HepG2 (cell line): ENCODE data around the gene RAMP3. TPM values are rescaled to one million over a fixed set of nuclear protein-coding genes. Genes with fewer than 3 reads are reported as not detected.

Experiments used
- ATAC-seq: fragments of 200-7000 bp; cut with Tn5 transposase; 3 replicates; pipeline ENCODE4 v1.9.1; 2020; ENCODE audit warnings: mild to moderate bottlenecking, moderate library complexity
- BruUV-seq: library from RNA; stranded (reverse); fragments of 400-500 nt; replicated peaks from 2 replicates; lab custom pipeline; 2021; lab: Mats Ljungman, UMichigan
- CTCF ChIA-PET: fragments of 300-600 bp; formaldehyde crosslinking; extraction: SDS; loops from one replicate; lab custom pipeline; 2021; ENCODE audit warnings: low total read pairs, inconsistent platforms, low intra/inter-chr PET ratio; lab: Yijun Ruan, JAX
- POLR2A ChIA-PET: fragments of 350-600 bp; sonication (Branson Sonifier 250); formaldehyde crosslinking; loops from one replicate; lab custom pipeline; 2020; ENCODE audit warnings: antibody characterized with exemption, inconsistent platforms; lab: Yijun Ruan, JAX
- DNase-seq: peaks from one replicate; pipeline ENCODE4 v3.0.0-alpha.2; 2015; ENCODE audit warnings: low spot score
- FAIRE-seq: peaks from 3 replicates; lab custom pipeline; 2011; peaks lifted over from hg19 to GRCh38; lab: Jason Lieb, UNC
- H2AFZ ChIP-seq: one replicate; pipeline ENCODE4 v1.6.1; 2011; ENCODE audit warnings: low read length, inconsistent platforms
- H3K27ac ChIP-seq: fragments of 300-600 bp; 3 replicates; pipeline ENCODE4 v1.8.0; 2011; ENCODE audit warnings: mixed run types, mild to moderate bottlenecking, mixed read lengths, low read length, inconsistent platforms; ENCODE audit not compliant: insufficient read depth; ENCODE audit errors: extremely low read length
- H3K27me3 ChIP-seq, 2 experiments: fragments of 200-600 bp in 1 of 2; 2 replicates in 1 of 2; 3 replicates in 1 of 2; pipeline versions ENCODE4 v1.6.0 to v1.8.0; 2011; ENCODE audit warnings: low read length in 2 of 2, mild to moderate bottlenecking in 2 of 2, moderate library complexity in 2 of 2, inconsistent platforms in 1 of 2; ENCODE audit not compliant: insufficient read depth in 2 of 2, control insufficient read depth in 1 of 2
- H3K36me3 ChIP-seq, 2 experiments: fragments of 200-600 bp in 1 of 2; replicated peaks in 1 of 2; 2 replicates in 1 of 2; 3 replicates in 1 of 2; pipeline versions ENCODE4 v1.5.1 to v1.8.0; 2011; ENCODE audit warnings: low read length in 2 of 2, inconsistent platforms in 1 of 2; ENCODE audit not compliant: insufficient read depth in 2 of 2, control insufficient read depth in 1 of 2
- H3K4me1 ChIP-seq: 2 replicates; pipeline ENCODE4 v1.5.1; 2012; ENCODE audit warnings: low read length, inconsistent platforms; ENCODE audit not compliant: insufficient read depth
- H3K4me2 ChIP-seq: 2 replicates; pipeline ENCODE4 v1.6.0; 2011; ENCODE audit warnings: low read depth, low read length, inconsistent platforms
- H3K4me3 ChIP-seq, 3 experiments: fragments of 200-600 bp in 1 of 3; sonication (generic), shearing (Covaris generic) in 1 of 3; replicated peaks in 1 of 3; 2 replicates each; pipeline ENCODE4 v1.5.1; 2011 to 2016; ENCODE audit warnings: low read length in 3 of 3, inconsistent platforms in 2 of 3, low read depth in 2 of 3, mild to moderate bottlenecking in 2 of 3, control low read depth in 1 of 3, mixed read lengths in 1 of 3; ENCODE audit not compliant: insufficient read depth in 1 of 3
- H3K79me2 ChIP-seq: one replicate; pipeline ENCODE4 v1.6.1; 2011; ENCODE audit warnings: low read length, inconsistent platforms; ENCODE audit not compliant: insufficient read depth
- H3K9ac ChIP-seq: 2 replicates; pipeline ENCODE4 v1.6.0; 2011; ENCODE audit warnings: mild to moderate bottlenecking, low read depth, low read length, inconsistent platforms; ENCODE audit not compliant: insufficient read depth
- H3K9me3 ChIP-seq: 2 replicates; pipeline ENCODE4 v1.5.1; 2012; ENCODE audit warnings: mild to moderate bottlenecking, low read length
- H4K20me1 ChIP-seq: 2 replicates; pipeline ENCODE4 v1.6.0; 2011; ENCODE audit warnings: inconsistent platforms, mild to moderate bottlenecking, low read length, moderate library complexity; ENCODE audit not compliant: insufficient read depth
- ARNT2 ChIP-seq: sonication (generic); formaldehyde crosslinking; IDR thresholded peaks from 2 replicates; pipeline ENCODE4 v1.8.0; 2022; ENCODE audit warnings: mild to moderate bottlenecking, low read depth, missing genetic modification reagents, moderate library complexity
- CEBPG ChIP-seq: IDR thresholded peaks from 2 replicates; pipeline ENCODE4 v1.6.1; 2016
- GABPB1 ChIP-seq: IDR thresholded peaks from 2 replicates; pipeline ENCODE4 v1.6.1; 2016; ENCODE audit warnings: mild to moderate bottlenecking, missing genetic modification reagents, moderate library complexity, missing compliant biosample characterization
- GFI1 ChIP-seq: sonication (generic); formaldehyde crosslinking; IDR thresholded peaks from 2 replicates; pipeline ENCODE4 v1.5.0; 2020; ENCODE audit warnings: missing genetic modification reagents, mild to moderate bottlenecking, borderline replicate concordance
- KDM5B ChIP-seq: sonication (generic); formaldehyde crosslinking; IDR thresholded peaks from 2 replicates; pipeline ENCODE4 v1.4.0; 2020; ENCODE audit warnings: missing genetic modification reagents, mild to moderate bottlenecking, borderline replicate concordance
- NFE2L1 ChIP-seq: sonication (generic); formaldehyde crosslinking; IDR thresholded peaks from 2 replicates; pipeline ENCODE4 v1.4.0; 2020; ENCODE audit warnings: missing genetic modification reagents, mild to moderate bottlenecking, borderline replicate concordance
- NR2F1 ChIP-seq, 2 experiments: fragments of 450-650 bp in 1 of 2; formaldehyde crosslinking in 1 of 2; IDR thresholded peaks; 2 replicates each; pipeline versions ENCODE4 v1.5.0 to v1.6.1; 2016 to 2020; ENCODE audit warnings: mild to moderate bottlenecking in 1 of 2, missing compliant biosample characterization in 1 of 2, missing genetic modification reagents in 1 of 2, moderate library complexity in 1 of 2
- PRDM4 ChIP-seq: sonication (generic); formaldehyde crosslinking; IDR thresholded peaks from 2 replicates; pipeline ENCODE4 v1.9.0; 2021; ENCODE audit warnings: missing genetic modification reagents, borderline replicate concordance
- RXRA ChIP-seq: sonication (generic); formaldehyde crosslinking; IDR thresholded peaks from 2 replicates; pipeline ENCODE4 v1.5.1; 2020; ENCODE audit warnings: missing genetic modification reagents
- ZFAT ChIP-seq: sonication (generic); formaldehyde crosslinking; conservative IDR thresholded peaks from 2 replicates; pipeline ENCODE4 v1.8.1; 2023; ENCODE audit warnings: missing genetic modification reagents, inconsistent platforms
- ZNF382 ChIP-seq: sonication (generic); formaldehyde crosslinking; IDR thresholded peaks from 2 replicates; pipeline ENCODE4 v1.5.0; 2020; ENCODE audit warnings: missing genetic modification reagents, mild to moderate bottlenecking, borderline replicate concordance
- ZNF687 ChIP-seq: sonication (generic); formaldehyde crosslinking; IDR thresholded peaks from 2 replicates; pipeline ENCODE4 v1.5.1; 2020; ENCODE audit warnings: mild to moderate bottlenecking, missing genetic modification reagents, moderate library complexity
- ZNF781 ChIP-seq: sonication (generic); formaldehyde crosslinking; IDR thresholded peaks from 2 replicates; pipeline ENCODE4 v1.5.1; 2020; ENCODE audit warnings: borderline replicate concordance, mild to moderate bottlenecking, missing genetic modification reagents; ENCODE audit errors: not compliant biosample characterization
- ZNF788 ChIP-seq: sonication (generic); formaldehyde crosslinking; IDR thresholded peaks from 2 replicates; pipeline ENCODE4 v1.5.0; 2020; ENCODE audit warnings: mild to moderate bottlenecking, missing genetic modification reagents, borderline replicate concordance
- ZSCAN31 ChIP-seq: sonication (generic); formaldehyde crosslinking; IDR thresholded peaks from 2 replicates; pipeline ENCODE4 v1.5.0; 2020; ENCODE audit warnings: low read depth, mild to moderate bottlenecking, missing genetic modification reagents
- WGBS: methylation state at CpG from one replicate; pipeline ENCODE4 v1.1.6; 2017; ENCODE audit warnings: low lambda C conversion rate; 5-methylcytosine and 5-hydroxymethylcytosine counted together
- in situ Hi-C: cut with HindIII; loops from 2 replicates; pipeline ENCODE4 v1.10.0; 2017; ENCODE audit warnings: low pct_unique_long_range_greater_than_20kb; ENCODE audit not compliant: extremely low pct_ligation_motif_present
- intact Hi-C: fragments of 100-400 bp; cut with micrococcal nuclease; formaldehyde crosslinking; loops from one replicate; pipeline ENCODE4 v1.10.0; 2022; ENCODE audit not compliant: unreplicated experiment
- polyA plus RNA-seq, 8 experiments: library from polyadenylated mRNA; depleted of rRNA in 3 of 8; stranded (reverse) in 7 of 8; unstranded in 1 of 8; fragments of >200 nt; fragmentation: Illumina TruSeq in 4 of 8; extraction: Trizol in 4 of 8; gene quantifications; 2 replicates each; pipeline versions ENCODE4 v1.2.1 to v1.2.3, GENCODE V29; 2011 to 2016; ENCODE audit warnings: low read depth in 4 of 8, missing spikeins in 1 of 8, mixed read lengths in 1 of 8; ENCODE audit not compliant: insufficient read depth in 1 of 8
- total RNA-seq, 5 experiments: library from RNA; depleted of rRNA; stranded (reverse); fragments of >200 nt; fragmentation: Illumina TruSeq; extraction: Trizol; gene quantifications; 2 replicates each; pipeline ENCODE4 v1.2.3, GENCODE V29; 2016; ENCODE audit warnings: low read depth in 1 of 5

Gene RAMP3
- total and polyA plus RNA-seq, 2 of the 13 experiments (the other 11 are each of a cell fraction or from before 2014, with no cell fraction given) = not detected

GRCh38 chr7:45147858-45148652 is 9.5 kb upstream of the RAMP3 start:
- Histone ChIP-seq H4K20me1 (no peaks in the 10 kb centered on the region), H3K27me3 (peaks cover 4 to 52% of the 10 kb centered on the region in 2 experiments; a peak in 3 of 5 replicates), H3K36me3 (no peaks in the 10 kb centered on the region), H3K79me2 (no peaks in the 10 kb centered on the region), H3K9me3 (no peaks in the 10 kb centered on the region), H3K4me2 (peak overlapping the region; percentile 12; the same call in 1 of the 2 replicates), H3K4me3 (no peak overlapping the region), H3K4me1 (no peaks in the 10 kb centered on the region), H3K27ac (no peak overlapping the region), H2AFZ (no peak overlapping the region), H3K9ac (no peak overlapping the region)
- no peak for FAIRE-seq
- DNase-seq = no peak
- in situ Hi-C loops = no loop called here
- POLR2A ChIA-PET = no interaction called here
- CTCF ChIA-PET = no interaction called here
- intact Hi-C loops = no loop called here
- BruUV-seq = no TSS peak
- ATAC-seq = peak; percentile 47
- WGBS = 44% methylated on average over 15 of the region's 32 CpGs
- TF ChIP-seq RXRA (CRISPR knock-in tag) (0 out of 2 replicates have a peak, but pooled peaks have one; percentile 23), ZNF382 (CRISPR knock-in tag) (no peak), ZNF788 (CRISPR knock-in tag) (no peak), PRDM4 (CRISPR knock-in tag) (no peak), GABPB1 (CRISPR knock-in tag) (peak; percentile 20; the same call in 1 of the 2 replicates), ZNF781 (CRISPR knock-in tag) (no peak), NFE2L1 (no peak), NR2F1 (CRISPR knock-in tag; IDR thresholded peaks at IDR 0.05) (no peak), GFI1 (CRISPR knock-in tag) (no peak), ZNF687 (CRISPR knock-in tag) (peak; percentile 29), ZSCAN31 (no peak), KDM5B (0 out of 2 replicates have a peak, but pooled peaks have one; percentile 14), ARNT2 (CRISPR knock-in tag) (no peak), ZFAT (CRISPR knock-in tag) (no peak), CEBPG (CRISPR knock-in tag) (no peak)
